GM19455 (cell line): ENCODE measurements around the gene GPER1.

Experiments used
- ATAC-seq: cut with Tn5 transposase; IDR thresholded peaks from one replicate; pipeline ENCODE4 v1.9.1; 2021; ENCODE audit not compliant: unreplicated experiment

Gene GPER1

DNA sequence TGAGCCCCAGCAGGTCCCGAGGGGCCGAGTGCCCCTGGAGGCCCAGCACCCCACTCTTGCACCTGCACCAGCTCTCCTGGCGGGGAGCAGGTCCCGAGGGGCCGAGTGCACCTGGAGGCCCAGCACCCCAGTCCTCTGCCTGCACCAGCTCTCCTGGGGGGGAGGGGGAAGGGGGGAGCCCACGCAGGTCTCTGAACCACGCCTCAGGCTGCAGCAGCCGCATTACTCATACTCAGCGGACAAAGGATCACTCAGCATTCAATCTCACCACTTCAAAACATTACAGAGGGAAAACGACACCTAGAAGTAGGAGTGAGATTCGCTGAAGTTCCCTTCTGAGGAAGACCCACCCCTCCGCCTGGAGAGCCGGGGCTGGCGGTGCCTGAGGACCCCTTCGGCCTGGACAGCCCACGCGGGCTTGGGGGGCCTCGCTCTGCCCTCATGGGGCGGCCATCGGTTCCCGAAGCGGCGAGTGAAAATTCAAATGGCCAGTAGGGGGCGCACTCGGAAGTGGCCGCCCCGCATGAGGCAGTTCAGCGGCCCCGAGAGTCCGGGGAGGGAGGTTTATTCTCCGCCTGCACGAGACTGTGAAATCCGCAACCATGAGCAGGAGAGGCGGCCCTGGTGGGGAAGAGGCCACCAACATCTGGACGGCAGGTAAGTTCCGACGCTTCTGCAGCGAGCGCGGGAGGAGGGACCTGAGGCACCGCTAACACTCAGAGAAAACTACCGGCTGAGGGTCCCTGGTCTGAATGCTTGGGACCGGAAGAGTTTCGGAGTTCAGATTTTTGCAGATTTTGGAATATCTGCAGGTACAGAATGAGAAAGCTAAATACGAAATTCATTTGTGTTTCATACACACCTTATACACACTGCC is 1.1 kb upstream of the GPER1 start:
- ATAC-seq = peak; percentile 74

DNA sequence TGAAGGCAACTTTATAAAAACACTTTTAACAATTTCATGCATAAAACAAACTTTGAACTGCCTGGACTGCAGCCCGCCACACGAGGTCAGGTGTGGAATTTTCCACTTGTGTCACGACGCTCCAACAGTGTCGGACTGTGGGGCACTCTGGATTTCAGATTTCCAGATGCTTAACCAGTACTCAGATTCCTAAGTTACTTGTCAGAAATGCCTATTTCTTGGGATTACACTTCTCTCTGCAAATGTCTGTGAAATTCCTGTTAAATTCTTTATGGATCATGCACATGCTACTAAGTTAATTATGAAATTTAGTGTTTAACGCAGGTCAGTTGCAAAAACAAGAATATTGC is 473 bp upstream of the GPER1 start:
- ATAC-seq = no peak

DNA sequence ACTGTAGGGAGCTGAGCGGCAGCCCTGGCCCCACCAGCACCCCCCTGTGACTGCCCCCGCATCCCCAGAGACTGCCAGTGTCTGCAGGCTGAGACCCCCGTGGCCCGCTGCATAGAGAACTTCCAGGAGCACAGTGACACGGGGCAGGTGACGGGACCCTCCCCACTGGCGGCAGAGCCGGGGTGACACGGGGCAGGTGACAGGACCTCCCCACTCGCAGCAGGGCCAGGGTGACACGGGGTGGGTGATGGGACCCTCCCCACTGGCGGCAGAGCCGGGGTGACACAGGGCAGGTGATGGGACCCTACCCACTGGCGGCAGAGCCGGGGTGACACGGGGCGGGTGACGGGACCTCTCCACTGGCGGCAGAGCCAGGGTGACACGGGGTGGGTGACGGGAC is 2.3 kb downstream of the GPER1 start:
- no peak for ATAC-seq

DNA sequence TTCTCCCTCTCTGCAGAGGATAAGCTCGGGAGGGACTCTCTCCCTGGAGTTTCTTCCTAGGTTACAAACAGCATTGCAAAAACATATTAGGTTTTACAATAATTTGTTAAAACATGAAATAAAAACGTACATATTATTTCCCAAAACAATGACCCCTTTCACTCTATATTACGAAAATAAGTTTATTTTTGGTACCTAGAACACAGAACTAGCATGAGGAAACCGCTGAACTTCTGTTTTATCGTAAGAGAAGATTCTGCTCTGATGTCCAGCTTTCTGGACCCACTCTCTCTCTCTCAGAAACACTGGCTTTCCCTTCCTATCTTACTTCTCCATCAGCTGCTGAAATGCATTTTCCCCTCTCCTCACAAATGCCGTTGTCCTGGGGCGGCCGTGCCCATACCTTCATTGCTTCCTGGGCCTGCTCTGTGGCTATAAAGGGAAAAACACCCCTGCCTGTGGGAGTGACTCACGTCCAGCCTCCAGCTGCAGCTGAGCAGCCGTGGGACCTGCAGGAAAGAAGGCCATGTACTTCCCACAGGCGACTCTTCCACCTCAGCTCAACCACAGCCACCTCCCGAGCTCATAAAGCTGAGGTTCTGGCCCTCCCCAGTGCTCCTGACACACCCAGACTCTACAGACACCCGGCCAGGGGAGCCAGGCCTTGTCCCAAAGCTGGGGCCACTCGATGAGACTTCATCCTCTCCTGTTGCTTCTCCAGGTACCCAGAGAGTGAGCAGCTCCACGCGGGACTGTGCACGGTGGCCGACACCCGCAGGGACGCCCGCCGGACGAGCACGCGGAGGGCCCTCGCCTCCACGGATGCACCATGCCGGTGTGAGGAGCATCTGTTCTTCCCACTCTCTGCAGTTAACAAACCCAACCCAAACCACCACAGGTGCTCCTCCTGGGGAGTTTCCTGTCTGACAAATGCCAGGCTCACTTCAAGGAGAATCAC is 3.1 kb downstream of the GPER1 start:
- ATAC-seq = no peak

DNA sequence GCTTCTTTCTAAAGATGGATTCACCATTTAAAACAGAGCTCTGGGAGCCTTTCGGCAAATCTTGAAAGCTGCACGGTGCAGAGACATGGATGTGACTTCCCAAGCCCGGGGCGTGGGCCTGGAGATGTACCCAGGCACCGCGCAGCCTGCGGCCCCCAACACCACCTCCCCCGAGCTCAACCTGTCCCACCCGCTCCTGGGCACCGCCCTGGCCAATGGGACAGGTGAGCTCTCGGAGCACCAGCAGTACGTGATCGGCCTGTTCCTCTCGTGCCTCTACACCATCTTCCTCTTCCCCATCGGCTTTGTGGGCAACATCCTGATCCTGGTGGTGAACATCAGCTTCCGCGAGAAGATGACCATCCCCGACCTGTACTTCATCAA is 3.7 kb downstream of the GPER1 start:
- no peak for ATAC-seq

DNA sequence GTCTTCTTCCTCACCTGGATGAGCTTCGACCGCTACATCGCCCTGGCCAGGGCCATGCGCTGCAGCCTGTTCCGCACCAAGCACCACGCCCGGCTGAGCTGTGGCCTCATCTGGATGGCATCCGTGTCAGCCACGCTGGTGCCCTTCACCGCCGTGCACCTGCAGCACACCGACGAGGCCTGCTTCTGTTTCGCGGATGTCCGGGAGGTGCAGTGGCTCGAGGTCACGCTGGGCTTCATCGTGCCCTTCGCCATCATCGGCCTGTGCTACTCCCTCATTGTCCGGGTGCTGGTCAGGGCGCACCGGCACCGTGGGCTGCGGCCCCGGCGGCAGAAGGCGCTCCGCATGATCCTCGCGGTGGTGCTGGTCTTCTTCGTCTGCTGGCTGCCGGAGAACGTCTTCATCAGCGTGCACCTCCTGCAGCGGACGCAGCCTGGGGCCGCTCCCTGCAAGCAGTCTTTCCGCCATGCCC is 4.3 kb downstream of the GPER1 start:
- no peak for ATAC-seq

DNA sequence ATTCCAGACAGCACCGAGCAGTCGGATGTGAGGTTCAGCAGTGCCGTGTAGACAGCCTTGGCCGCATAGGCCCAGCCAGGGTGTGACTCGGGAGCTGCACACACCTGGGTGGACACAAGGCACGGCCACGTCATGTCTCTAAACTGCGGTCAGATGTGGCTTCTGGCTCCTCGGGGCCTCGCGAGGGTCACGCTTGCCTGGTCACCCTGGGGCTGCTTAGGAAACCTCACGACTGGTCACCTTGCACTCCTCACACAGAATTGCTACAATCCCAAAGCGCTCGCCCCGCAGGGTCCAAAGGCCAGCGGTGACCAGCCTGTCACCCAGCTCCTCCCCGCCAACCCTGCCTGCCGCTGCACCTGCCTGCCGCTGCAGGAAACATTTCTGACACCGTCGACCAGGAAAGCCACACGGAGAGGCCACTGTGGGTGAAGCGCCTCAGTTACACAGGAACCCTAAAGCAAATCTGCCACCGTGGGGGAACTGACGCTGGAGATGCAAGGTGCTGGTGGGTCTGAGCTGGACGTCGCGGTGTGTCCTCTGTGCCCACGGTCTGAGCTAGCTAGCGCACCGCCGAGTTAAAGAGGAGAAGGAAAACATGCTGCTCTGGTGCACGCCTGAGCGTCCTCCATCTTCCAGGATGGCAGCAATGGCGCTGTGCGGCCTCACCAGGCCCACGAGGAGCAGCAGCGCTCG is 5.0 kb downstream of the GPER1 start:
- no peak for ATAC-seq

DNA sequence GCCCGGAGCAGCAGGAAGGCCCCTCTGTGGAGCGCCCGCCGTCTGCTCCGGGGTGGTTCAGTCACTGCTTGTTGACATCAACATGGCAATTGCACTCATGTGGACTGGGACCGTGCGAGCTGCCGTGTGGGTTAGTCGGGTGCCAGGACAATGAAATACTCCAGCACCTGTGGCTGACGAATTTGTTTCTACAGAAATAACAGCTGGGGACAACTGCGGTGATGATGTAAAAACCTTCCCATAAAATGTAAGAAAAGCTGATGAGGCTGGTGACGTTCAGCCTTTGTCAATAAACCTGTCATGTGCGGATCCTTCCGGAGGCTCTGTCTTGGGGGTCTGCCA is 5.6 kb downstream of the GPER1 start:
- ATAC-seq = no peak

DNA sequence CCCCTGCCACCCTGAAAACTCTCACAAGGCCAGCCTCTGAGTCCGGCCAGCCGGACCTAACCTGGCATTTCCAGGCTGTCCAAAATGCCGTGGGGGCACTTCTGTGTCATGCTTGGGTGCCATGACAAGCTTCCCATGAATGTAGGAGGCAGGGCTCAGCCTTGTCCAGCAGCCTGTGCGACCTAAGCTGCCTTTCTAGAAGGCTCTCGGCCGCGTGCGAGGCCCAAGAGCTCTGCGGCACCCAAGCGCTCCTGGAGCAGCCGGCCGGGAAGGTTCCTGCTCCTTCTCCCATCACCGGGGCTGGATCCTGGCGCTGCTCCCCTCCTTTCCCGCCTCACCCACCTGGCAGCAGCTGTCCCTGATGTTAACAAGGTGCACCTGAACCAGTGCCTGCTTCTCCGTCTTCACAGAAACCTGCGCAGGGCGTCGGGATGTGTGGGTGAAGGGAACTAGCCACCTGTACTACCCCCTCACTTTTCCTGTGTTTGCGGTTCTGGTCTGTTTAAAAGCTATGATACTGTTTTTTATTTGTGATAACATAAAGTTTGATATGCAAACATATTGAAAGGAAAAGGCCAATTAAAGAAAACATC is 6.1 kb downstream of the GPER1 start:
- ATAC-seq = no peak

DNA sequence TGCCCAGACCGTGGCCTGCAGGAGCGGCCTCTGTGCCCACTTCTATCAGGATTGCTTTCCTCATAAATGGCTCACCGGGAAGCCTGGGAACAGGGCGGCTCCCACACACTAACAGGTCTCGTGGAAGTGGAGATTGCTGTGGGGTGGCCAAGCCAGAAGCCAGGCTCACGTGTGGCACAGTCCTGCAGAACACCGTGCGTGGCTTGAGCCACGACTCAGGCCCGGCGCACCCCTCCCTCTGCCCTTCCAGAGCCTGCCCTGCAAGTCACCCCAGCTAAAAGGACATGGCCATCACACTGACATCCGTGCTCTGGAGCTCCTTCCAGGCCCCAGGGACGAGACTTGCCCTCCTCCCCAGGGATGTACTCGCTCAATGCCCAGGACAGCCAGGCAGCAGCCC is 7.0 kb downstream of the GPER1 start:
- no peak for ATAC-seq

DNA sequence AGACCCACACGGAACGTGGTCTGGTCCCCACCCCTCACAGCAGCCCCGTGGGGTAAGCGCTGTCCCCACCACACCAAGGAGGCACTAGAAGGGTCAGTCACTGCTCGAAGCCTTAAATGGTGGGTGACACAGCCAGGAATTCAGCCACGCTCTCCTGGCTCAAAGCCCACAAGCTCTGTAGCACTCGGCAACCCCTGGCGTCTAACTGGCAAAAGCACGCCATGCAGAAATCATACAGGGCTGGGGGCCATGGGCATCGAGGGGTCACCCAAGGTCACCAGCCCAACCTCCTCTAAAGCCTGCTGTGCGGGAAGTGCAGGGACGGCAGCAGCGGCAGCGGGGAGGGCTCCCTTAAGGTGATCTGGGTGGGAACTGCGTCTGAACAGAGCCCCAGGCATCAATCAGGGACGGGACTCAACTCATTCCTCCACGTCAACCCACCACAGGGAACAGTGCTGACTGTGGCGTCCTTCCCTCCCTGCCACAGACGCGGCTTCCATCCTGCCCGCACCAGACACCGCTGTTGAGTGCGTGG is 7.8 kb downstream of the GPER1 start:
- ATAC-seq = no peak

DNA sequence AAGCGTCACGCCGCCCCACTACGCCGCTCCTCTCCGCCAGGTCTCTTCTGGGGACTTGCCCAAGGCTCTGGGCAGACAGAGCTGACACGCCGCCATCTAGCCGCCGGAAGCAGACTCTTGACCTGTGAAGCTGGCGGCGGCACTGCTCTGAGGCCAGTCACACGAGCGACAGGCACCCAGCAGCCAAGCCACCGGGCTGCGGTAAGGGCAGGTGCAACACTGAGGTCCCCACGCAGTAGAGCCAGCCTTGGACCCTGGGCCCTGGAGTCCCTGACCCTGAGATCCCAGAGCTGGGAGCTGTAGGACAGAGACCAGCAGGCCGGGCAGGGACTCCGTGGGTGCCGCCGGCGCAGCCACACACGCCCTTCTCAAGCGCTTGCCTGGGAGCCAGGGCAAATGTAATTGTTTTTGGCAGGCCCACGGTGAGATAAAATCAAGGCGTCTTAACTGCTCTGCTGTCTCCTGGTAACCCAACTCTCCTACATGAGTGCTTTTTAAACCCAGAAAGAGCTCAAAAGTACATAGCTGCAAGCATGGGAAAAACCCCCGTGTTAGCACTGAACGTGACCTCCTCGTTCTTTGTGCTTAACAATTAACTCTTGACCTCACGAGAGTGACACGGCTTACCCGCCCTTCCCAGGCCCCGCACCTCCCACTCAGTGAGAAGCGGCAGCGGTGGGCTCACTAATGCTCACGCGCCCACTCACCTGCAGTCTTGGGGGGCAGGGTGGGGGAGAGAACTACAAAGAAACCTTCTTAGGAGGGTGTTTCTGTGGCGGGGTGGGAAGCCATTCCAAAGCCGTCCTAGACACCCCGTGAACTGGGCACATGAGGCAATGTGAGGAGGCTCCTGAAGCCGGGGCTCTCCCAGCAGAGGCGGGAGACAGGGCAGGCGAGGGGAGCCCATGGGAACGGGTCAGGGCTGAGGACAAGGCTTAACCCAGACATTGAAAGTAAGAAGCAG is 8.5 kb downstream of the GPER1 start:
- ATAC-seq = no peak

DNA sequence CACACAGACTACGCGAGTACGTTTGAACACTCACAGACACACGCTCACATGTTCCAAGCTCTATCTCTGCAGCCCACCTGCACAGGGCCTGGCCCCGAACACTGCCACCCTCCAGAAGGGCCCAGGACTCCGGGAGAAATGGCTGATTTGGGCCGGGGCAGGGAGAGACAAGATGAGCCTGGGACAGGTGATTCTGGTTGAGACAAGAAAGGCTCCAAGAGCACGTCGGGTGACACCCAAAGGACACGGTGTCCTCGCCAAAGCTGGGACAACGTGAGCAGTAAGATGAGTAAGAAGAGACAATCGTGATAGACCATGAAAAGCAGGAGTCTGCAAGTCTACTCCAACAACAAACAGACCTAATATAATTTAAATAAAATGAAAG is 9.2 kb downstream of the GPER1 start:
- ATAC-seq = no peak

DNA sequence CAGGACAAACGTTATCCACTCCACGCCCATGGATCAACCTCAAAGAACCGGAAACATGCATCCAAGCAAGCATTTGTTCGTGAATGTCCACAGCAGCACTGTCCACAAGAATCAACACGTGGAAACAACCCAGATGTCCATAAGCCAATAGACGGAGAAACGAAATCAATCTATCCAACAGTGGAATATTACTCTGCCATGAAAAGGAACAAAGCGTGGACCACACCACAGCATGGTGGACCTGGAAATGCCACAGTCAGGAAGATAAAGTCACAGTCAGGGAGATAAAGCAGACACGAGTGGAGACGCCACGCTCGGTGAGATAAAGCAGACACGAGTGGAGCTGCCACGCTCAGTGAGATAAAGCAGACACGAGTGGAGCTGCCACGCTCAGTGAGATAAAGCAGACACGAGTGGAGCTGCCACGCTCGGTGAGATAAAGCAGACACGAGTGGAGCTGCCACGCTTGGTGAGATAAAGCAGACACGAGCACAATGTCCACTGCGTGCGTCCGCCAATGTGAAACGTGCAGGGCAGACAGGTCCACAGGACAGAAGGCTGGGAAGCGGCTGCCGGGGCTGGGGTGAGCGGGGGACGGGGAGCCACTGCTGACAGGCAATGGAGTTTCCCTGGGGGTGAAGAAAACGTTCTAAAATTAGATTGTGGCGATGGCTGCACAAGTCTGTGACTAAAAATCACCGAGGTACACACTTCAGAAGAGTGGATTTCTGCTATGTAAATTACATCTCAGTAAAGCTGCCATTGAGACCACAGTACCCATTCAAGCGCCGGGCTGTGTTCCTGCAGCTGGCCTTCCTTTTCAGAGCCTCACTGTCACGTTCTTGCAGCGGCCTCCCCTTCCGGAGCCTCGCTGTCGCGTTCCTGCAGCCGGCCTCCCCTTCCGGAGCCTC is 10.6 kb downstream of the GPER1 start:
- no peak for ATAC-seq

DNA sequence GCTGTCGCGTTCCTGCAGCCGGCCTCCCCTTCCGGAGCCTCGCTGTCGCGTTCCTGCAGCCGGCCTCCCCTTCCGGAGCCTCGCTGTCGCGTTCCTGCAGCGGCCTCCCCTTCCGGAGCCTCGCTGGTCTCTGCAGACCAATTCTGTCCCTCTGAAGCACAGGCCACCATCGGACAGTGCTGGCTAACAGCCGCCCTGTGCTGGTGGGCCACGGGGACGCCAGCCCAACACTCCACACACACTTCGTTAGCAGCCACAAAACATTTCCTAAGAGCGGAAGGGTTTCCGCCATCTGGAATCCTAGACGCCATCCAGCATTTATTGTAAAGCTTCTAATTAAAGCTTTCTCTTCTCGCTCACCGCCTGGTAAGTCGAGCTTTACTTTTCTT is 11.2 kb downstream of the GPER1 start:
- ATAC-seq = no peak

DNA sequence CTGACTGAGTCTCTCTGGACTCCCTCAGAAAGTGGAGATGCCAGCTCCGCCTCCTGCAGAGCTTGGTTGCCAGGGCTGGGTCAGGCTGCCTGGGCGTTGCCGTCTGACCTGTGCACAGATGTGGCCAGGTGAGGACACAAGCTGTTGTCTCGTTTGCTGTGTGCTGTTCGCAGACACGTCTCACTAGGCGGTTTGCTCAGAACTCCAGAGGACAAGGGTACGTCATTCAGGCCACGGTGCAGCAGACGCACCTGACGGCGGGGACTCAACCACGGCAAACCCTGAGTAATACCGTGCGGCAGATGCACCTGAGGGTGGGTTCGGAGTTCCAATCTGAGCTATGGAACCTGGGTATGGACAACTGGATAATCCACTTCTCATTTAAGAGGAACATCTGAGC is 11.7 kb downstream of the GPER1 start:
- ATAC-seq = no peak

DNA sequence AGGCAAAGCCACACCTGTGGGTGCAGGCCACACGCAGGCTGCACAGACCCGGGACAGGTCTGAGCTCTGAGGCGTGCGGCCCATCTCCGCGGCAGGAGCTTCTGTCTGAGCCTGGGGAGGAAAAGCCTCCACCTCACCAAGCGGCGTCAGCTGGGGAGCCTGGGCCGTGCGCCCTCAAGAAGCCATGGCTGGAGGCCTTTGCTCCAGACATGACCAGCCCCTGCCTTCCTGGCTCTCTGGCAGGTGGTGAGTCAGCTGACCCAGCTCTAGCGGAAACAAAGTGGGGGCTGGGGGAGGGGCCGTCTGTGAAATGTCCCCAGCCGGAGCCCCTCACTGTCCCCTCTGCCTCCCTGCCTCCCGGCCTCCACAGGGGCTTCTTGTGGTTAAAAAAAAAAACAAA is 12.5 kb downstream of the GPER1 start:
- no peak for ATAC-seq

DNA sequence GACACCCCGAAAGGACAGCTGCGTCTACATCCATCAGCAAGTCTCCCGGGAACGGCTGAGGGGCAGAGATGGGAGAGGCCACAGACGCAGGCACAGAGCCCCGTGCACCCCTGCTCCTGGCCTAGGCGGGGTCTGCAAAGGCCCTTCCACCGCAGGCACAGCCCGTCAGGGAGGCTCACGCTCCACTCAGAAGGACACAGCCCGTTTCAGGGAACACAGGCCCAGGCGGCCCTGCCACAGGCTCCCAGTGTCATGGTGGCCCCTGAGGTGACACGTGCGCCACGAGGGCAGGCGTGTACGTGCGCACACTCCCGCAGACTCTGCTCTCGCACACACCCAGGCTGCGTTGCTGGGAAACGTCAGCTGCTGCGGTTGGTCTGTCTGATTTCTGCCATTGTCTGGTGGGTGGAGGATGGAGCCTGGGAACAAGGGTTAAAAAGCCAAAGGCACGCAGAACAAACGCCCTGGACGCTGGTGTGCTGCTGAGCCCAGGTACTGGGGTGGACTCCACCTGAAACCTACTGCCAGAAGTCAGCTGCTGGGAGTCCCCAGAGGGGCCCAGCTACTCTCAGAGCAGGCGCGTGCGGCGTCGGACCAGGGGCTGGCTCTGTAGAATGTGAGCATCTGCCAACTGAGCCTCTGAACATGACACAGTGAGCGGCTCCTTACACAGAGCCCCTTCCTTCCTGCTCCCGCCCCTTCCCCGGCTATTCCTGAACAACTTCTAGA is 13.1 kb downstream of the GPER1 start:
- no peak for ATAC-seq
